ENCODE data around the gene SF3B5.
"Not testable (repeated sequence)": the region's sequence is repeated elsewhere in the genome, so short reads cannot be mapped to it uniquely, and the experiment has no call there.

Gene SF3B5

GRCh38 chr6:144095134-144096002 lies at the start of gene SF3B5:
SF3B5 (minus strand) TSS chr6:144095573; CDS start chr6:144095497, 76 bp downstream.
- peak; percentile 100 for DNase-seq

GRCh38 chr6:144144996-144145395 lies 49.6 kb upstream of the SF3B5 start:
- no peak for DNase-seq

DNA sequence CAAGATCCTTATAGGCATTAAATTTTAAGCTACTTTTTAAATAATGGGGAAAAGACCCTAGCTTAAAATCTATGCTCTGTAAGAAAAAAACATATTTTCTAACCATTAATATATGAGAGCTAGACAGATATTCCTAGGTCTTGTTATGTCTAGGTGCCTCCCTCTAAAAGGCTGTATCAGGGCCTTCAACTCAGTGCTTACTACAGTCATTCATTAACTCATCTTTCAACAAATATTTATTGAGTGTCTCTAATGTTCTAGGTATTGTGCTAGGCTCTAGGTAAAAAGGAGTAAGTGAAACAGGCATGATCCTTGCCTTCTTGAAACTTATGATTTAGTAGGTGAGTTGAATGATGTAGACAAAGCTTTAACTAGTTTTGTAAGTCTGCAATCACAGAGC lies 48.5 kb upstream of the SF3B5 start:
- no peak for DNase-seq

DNA sequence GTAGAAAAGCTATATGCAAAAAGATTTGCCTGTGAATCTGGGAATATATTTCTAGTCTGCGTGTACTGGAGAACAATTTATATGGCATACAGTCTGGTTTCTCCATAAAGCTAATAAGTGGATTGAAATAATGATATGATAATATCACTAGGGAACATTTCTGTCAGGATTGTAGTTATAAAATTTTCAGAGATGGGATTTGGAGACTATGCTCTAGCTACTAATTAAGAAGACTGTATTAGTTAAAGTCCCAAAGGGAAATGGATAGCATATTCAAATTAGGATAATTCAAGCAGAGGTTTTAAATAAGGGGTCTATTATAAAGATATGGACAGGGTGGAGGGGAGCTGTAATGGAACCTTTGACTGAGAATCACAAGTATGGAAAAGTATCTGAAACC lies 47.7 kb upstream of the SF3B5 start:
- no peak for DNase-seq

GRCh38 chr6:144141470-144141869 lies 46.1 kb upstream of the SF3B5 start:
- DNase-seq, result no peak

DNA sequence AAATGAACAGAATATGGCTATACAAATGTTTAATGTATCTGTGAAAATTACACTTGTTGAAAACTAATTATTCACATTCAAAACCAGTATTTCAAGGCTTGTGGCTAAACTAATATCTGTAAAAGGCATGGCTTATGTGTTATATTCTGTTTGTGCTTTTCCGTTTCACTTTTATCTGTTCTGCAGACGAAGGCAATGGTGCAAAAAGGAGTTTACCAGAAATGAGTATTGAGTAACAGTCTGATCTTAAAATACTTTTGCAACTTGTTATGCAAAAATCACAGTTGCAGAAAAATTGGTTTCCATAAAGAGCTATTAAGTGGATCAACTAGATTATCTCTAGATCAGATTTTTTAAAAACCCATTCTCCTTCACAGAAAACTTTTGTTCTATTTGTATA lies 45.5 kb upstream of the SF3B5 start:
- no peak for DNase-seq

DNA sequence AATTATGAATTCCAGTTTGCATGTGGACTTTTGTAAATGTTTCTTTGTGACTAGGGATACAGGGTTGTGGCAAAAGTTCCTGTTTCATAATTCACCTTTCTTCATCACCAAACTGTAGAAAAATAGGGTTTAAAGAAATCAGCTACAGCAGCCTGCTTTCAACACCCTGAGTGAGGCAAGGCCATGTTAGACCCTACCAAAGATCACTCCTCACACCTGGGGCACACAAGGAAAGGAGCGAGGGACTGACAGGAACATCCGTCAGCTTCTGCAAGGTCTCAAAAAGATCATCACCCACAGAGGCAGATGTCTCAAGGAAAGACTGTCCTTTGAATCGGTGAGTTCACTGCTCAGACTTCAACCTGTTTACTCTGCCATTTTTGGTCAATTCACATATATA lies 44.4 kb upstream of the SF3B5 start:
- DNase-seq, result no peak

DNA sequence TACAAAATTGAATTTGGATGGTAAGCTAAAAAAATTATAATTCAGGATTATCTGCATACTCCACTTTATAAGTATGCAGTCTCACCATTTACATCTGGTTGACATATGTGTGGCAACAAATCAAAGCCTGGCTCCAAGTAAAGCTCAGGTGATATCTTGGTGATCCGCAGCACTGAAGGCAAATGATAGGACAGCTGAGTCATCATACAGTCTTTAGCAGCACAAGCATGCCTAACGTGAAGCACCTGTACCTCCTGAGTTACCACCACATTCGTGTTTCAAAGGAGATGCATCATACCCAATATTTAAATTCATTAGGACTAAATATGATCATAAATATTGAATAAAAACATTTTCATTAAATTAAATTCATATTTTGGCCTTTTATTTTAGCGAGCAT lies 43.2 kb upstream of the SF3B5 start:
- DNase-seq, result no peak

DNA sequence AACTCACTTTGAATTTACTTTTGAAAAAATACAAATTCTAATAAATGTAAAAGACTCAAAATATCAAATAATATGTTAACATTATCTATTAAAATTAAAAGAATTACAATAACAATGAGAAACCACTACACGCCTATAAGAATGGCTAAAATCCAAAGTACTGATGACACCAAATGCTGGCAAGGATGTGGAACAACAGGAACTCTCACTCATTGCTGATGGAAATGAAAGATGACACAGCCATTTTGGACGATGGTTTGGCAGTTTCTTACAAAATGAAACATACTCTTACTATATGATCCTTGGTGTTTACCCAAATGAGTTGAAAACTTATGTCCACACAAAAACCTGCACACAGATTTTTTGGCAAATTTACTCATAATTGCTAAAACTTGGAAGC lies 39.4 kb upstream of the SF3B5 start:
- DNase-seq, result no peak

GRCh38 chr6:144134176-144134575 lies 38.8 kb upstream of the SF3B5 start:
- no peak for DNase-seq

DNA sequence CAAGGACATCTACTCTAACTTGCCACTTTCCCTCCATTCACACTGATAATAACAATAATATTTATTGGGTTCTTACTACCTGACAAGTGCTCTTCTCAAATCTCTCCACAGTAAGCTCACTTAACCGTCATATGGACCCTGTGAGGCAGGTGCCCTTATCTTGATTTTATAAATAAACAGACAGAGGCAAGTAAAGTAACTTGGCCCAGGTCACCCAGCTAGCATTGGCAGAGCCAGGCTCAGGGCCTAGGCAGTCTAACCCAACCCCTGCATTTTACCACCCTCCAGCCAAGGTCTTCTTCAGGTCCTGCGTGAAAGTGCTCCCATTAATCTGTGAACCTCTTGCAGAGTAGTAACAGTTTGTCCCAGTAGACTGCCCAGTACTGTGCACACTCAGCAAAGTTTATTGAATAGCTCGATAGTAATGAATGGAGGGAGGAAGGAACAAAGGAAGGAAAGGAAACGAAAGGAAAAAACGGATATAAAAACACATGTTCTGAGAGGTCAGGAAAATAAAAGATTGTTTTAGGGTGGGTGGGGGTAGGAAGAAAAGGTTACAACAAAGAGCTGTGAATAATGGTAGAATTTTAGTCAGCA lies 38.0 kb upstream of the SF3B5 start:
- DNase-seq, result no peak

DNA sequence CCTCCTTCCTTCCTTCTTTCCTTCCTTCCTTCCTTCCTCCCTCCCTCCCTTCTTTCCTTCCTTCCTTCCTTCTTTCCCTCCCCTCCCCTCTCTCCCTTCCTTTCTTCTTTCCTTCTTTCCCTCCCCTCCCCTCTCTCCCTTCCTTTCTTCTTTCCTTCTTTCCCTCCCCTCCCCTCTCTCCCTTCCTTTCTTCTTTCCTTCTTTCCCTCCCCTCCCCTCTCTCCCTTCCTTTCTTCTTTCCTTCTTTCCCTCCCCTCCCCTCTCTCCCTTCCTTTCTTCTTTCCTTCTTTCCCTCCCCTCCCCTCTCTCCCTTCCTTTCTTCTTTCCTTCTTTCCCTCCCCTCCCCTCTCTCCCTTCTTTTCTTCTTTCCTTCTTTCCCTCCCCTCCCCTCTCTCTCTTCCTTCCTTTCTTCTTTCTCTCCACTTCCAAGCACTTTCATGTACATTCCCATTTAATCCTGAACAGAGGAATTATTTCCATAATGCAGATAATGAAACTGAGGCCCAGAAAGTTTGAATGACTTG lies 36.9 kb upstream of the SF3B5 start:
- DNase-seq, result not testable (repeated sequence)

- no peak for DNase-seq
Measured at GRCh38 chr6:144131248-144131709, 35.9 kb upstream of the SF3B5 start.

DNA sequence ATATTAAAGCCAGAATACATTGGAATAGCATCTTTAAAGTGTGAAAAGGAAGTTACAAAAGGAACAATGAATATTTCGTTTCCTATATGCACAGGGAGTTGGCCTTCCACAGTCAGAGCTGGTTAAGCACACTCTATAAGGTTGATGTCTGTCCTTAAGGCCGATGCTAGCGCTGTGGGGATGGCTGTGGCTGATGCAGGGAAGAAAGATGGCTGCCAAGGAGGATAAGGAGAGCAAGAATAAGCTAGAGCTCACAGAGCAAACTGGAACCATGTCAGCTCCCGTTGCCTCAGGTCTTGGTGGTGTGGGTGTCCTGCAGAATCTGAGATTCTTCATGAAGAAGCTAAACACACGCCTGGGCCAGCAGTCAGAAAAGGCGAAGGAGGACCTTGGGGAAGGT lies 34.1 kb upstream of the SF3B5 start:
- no peak for DNase-seq

DNA sequence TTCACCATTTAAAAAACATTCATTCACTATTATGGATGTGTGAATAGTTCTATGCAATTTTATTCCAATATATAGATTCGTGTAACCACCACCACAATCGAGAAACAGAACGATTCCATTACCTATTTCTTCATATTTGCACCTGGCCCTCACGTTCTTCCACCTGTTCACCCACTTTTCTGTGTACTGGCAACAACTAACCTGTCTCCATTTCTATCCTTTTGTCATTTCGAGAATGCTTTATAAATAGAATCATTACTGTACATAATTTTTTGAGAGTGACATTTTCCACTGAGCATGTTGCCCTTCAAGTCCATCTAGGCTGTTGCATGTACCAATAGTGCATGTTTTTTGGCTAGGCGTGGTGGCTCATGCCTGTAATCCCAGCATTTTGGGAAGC lies 31.7 kb upstream of the SF3B5 start:
- DNase-seq, result no peak

DNA sequence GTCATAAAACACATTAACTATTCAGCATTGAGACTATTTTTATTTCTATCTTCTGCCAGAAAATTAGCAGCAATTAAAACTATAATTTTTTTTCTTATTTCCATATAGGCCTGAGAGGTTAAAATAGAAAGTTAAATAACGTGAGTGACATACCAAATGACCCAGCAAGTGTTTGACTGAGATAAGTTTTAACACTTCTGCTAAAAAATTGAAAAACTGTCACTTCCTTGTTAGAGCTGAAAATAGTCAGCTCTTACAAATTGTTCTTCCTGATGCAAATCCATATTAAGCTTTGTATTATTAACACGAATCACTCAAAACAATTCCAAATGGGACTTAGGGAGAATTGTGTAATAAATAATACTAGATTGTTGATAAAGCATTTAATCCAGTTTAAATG lies 28.5 kb upstream of the SF3B5 start:
- DNase-seq, result peak; percentile 70

GRCh38 chr6:144123421-144123820 lies 28.0 kb upstream of the SF3B5 start:
- DNase-seq, result no peak

- DNase-seq, result no peak
Measured at GRCh38 chr6:144122861-144123260, 27.5 kb upstream of the SF3B5 start.

- DNase-seq, result no peak
Measured at GRCh38 chr6:144119376-144119775, 24.0 kb upstream of the SF3B5 start.

DNA sequence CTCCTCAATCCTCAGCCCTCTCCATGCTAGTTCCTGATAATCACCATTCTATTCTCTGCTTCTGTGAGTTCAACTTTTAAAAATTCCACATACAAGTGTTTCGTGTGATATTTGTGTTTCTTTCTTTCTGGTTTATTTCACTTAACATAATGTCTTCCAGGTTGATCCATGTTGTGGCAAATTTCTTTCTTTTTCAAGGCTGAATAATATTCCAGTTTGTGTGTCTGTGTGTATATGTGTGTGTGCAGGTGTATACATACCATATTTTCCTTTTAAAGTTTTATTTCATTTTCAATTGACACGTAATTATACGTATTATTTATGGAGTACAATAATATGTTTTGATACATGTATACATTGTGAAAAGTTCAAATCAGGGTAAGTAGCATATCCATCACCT lies 19.8 kb upstream of the SF3B5 start:
- DNase-seq, result no peak

- no peak for DNase-seq
Measured at GRCh38 chr6:144113366-144113765, 18.0 kb upstream of the SF3B5 start.

DNA sequence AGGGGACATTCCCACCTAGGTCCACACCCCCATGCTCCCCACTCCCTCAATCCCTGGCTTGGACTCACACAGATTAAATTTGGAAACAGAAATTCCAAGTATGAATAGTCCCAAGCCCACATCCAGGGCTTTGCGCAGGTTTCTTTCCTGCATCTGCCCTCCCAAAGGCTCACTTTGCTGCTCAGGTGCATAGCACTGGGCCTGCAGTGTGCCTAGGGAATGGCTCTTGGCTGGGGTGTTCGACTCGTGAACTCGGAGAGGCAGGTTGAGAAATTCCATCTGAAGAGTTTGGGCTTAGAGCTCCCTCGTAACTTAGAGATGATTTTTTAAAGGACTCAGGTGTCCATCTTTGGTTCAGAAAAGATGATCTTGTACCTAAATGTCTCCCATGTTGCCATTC lies 14.8 kb upstream of the SF3B5 start:
- no peak for DNase-seq

GRCh38 chr6:144106206-144106605 lies 10.8 kb upstream of the SF3B5 start:
- no peak for DNase-seq

DNA sequence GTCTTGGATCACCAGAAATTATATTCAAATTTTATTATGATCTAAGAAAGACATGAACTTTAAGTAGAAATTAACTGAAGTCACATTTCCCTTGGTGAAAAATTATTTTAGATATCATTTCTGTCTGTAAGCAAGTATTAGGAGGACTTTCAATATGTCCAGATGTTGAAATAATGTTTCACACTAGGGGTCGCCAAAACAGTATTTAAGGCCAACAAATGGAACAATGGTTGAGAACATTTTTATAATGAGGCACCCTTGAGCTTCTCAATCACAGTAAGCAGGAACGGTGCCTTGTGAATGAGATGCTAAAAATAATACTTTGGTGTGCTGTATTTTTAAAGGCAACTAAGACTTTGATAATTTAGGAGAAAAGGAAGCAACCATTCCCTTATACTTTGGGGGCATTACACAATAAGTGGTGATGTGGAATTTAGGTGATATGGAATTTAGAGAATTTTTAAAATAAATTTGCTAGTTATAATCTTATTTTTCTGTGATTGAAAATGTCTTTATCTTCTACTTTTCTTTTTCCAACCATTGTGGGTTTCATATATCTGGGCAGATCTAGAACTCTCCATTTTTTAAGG lies 9.6 kb upstream of the SF3B5 start:
- DNase-seq, result peak; percentile 83

Data from hematopoietic multipotent progenitor cell treated with erythropoietin and hydrocortisone succinate and interleukin-3 and kit ligand, for 8 days (in vitro differentiated cells).